PC-9 (cell line): ENCODE measurements around the gene CES3. TPM values are rescaled to one million over a fixed set of nuclear protein-coding genes. Genes with fewer than 3 reads are reported as not detected.
"Not testable (repeated sequence)": the region's sequence is repeated elsewhere in the genome, so short reads cannot be mapped to it uniquely, and the experiment has no call there.

Source experiments
- BruUV-seq: library from RNA; stranded (reverse); fragments of 400-500 nt; replicated peaks from 2 replicates; lab custom pipeline; 2021; lab: Mats Ljungman, UMichigan
- CTCF ChIA-PET: fragments of 300-600 bp; sonication (Branson Sonifier 250); formaldehyde crosslinking; loops from one replicate; lab custom pipeline; 2022; ENCODE audit warnings: antibody characterized with exemption; lab: Charles Lee
- POLR2A ChIA-PET: fragments of 300-600 bp; sonication (Branson Sonifier 250); formaldehyde crosslinking; loops from one replicate; lab custom pipeline; 2022; ENCODE audit warnings: antibody characterized with exemption; ENCODE audit not compliant: unreplicated experiment; lab: Charles Lee
- DNase-seq, 2 experiments: peaks; one replicate each; pipeline versions ENCODE4 v3.0.0 to v3.0.0-alpha.2; 2015 to 2022; ENCODE audit warnings: mixed read lengths in 1 of 2
- H2AFZ ChIP-seq: fragments of 200-600 bp; sonication (generic); 2 replicates; pipeline ENCODE4 v1.8.1; 2017; ENCODE audit warnings: antibody characterized with exemption
- H3F3A ChIP-seq: fragments of 200-600 bp; sonication (generic); 2 replicates; pipeline ENCODE4 v1.8.1; 2017; ENCODE audit warnings: antibody characterized with exemption, mild to moderate bottlenecking, low read depth; ENCODE audit not compliant: insufficient read depth
- H3K27ac ChIP-seq: fragments of 200-600 bp; sonication (generic); 2 replicates; pipeline ENCODE4 v1.6.1; 2016; ENCODE audit warnings: mixed run types
- H3K27me3 ChIP-seq: fragments of 200-600 bp; sonication (generic); 2 replicates; pipeline ENCODE4 v1.6.1; 2016; ENCODE audit warnings: low read depth, mixed run types; ENCODE audit not compliant: insufficient read depth
- H3K36me3 ChIP-seq: fragments of 200-600 bp; sonication (generic); 2 replicates; pipeline ENCODE4 v1.6.1; 2016; ENCODE audit warnings: low read depth, mixed run types
- H3K4me1 ChIP-seq: fragments of 200-600 bp; sonication (generic); replicated peaks from 2 replicates; pipeline ENCODE4 v1.6.1; 2016; ENCODE audit warnings: mixed run types; ENCODE audit not compliant: insufficient read depth
- H3K4me2 ChIP-seq: fragments of 200-600 bp; sonication (generic); 2 replicates; pipeline ENCODE4 v1.6.1; 2017; ENCODE audit warnings: mixed run types
- H3K4me3 ChIP-seq: fragments of 200-600 bp; sonication (generic); 2 replicates; pipeline ENCODE4 v1.6.1; 2016; ENCODE audit warnings: mixed run types
- H3K79me2 ChIP-seq: fragments of 200-600 bp; sonication (generic); 2 replicates; pipeline ENCODE4 v1.6.1; 2017; ENCODE audit warnings: low read depth, mixed run types
- H3K9me2 ChIP-seq: fragments of 200-600 bp; sonication (generic); 2 replicates; pipeline ENCODE4 v1.8.1; 2017; ENCODE audit warnings: mild to moderate bottlenecking; ENCODE audit not compliant: insufficient read depth
- H3K9me3 ChIP-seq: fragments of 200-600 bp; sonication (generic); 2 replicates; pipeline ENCODE4 v1.8.1; 2016; ENCODE audit warnings: low read depth; ENCODE audit not compliant: insufficient read depth
- H4K20me1 ChIP-seq: fragments of 200-600 bp; sonication (generic); 2 replicates; pipeline ENCODE4 v1.8.1; 2017; ENCODE audit not compliant: insufficient read depth
- EZH2 ChIP-seq: fragments of 200-600 bp; sonication (generic); IDR thresholded peaks from 2 replicates; pipeline ENCODE4 v1.8.0; 2017; ENCODE audit warnings: antibody characterized with exemption, low read depth
- intact Hi-C: fragments of 100-400 bp; cut with micrococcal nuclease; formaldehyde crosslinking; loops from one replicate; pipeline ENCODE4 v1.10.0; 2022; ENCODE audit not compliant: unreplicated experiment
- total RNA-seq: library from RNA; stranded (reverse); gene quantifications from 2 replicates; pipeline ENCODE4 v1.2.3, GENCODE V29; 2021
- TF ChIP-seq, protein P1 (sequence below): fragments of 200-600 bp; sonication (generic); conservative IDR thresholded peaks from 2 replicates; pipeline ENCODE4 v1.6.1; 2017; ENCODE audit warnings: mixed run types, antibody characterized with exemption, mild to moderate bottlenecking, moderate library complexity

CES3 gene
- total RNA-seq, 1 experiment from 2014 or later, result 9.1 TPM

GRCh38 chr16:66991545-66992077 lies 30.5 kb downstream of the CES3 start:
- no peaks in the 10 kb centered on the region for H3K4me1 ChIP-seq
- H3F3A ChIP-seq, result no peaks in the 10 kb centered on the region
- H3K27me3 ChIP-seq, result no peaks in the 10 kb centered on the region
- ChIA-PET POLR2A (no interaction called here), CTCF (interaction anchor here (0.6 kb wide), 3 partner anchors 9 to 127 kb away, joined by 3 to 5 read pairs (median 4); no protein-coding TSS in a partner anchor)
- DNase-seq, result no peak
- no peaks in the 10 kb centered on the region for H4K20me1 ChIP-seq
- H3K9me3 ChIP-seq, result no peaks in the 10 kb centered on the region
- no peaks in the 10 kb centered on the region for H3K36me3 ChIP-seq
- no peak overlapping the region for H3K4me2 ChIP-seq
- no peaks in the 10 kb centered on the region for H3K79me2 ChIP-seq
- no TSS peak for BruUV-seq
- no peak for TF ChIP-seq EZH2
- TF ChIP-seq, protein P1, sequence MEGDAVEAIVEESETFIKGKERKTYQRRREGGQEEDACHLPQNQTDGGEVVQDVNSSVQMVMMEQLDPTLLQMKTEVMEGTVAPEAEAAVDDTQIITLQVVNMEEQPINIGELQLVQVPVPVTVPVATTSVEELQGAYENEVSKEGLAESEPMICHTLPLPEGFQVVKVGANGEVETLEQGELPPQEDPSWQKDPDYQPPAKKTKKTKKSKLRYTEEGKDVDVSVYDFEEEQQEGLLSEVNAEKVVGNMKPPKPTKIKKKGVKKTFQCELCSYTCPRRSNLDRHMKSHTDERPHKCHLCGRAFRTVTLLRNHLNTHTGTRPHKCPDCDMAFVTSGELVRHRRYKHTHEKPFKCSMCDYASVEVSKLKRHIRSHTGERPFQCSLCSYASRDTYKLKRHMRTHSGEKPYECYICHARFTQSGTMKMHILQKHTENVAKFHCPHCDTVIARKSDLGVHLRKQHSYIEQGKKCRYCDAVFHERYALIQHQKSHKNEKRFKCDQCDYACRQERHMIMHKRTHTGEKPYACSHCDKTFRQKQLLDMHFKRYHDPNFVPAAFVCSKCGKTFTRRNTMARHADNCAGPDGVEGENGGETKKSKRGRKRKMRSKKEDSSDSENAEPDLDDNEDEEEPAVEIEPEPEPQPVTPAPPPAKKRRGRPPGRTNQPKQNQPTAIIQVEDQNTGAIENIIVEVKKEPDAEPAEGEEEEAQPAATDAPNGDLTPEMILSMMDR, result no peak
- no peak overlapping the region for H3K4me3 ChIP-seq
- no peak overlapping the region for H2AFZ ChIP-seq
- intact Hi-C loops, result no loop called here
- no peaks in the 10 kb centered on the region for H3K9me2 ChIP-seq
- no peak overlapping the region for H3K27ac ChIP-seq

- CTCF ChIA-PET, POLR2A ChIA-PET: not testable (repeated sequence)
Measured at GRCh38 chr16:66993558-66993957, 32.5 kb downstream of the CES3 start.

DNA sequence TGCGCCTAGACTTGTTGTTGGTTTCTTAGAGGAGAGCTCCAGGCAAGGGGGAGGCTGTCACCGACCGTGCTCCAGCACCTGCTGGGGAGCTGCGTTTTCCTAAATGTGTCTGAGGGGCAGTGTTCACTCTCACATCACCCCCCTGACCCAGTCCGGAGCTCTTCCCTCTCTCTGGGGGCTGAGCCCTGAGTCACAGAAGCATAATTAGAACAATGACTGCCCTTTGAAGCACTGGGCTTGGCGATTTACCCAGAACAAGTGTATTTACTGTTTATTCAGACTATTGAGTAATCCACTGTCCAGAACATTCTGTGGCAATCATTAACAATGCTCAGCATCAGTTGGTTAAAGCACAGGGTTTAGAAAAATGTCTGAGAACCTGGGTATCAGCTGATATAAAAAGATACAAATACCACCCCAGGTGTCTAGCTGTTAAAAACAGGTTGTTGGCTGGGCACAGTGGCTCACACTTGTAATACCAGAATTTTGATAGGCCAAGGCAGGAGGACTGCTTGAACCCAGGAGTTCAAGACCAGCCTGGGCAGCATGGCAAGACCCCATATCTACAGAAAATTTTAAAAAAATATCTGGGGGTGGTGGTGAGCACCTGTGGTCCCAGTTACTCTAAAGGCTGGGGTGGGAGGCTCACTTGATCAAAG lies 35.4 kb downstream of the CES3 start:
- TF ChIP-seq, protein P1, result no peak
- TF ChIP-seq EZH2, result no peak
- no peaks in the 10 kb centered on the region for H3K36me3 ChIP-seq
- BruUV-seq, result no TSS peak

More at GRCh38 chr16:66993558-66993957, 32.5 kb downstream of the CES3 start:
- DNase-seq, H3K27ac ChIP-seq, H3K27me3 ChIP-seq, H3F3A ChIP-seq, H3K36me3 ChIP-seq, H3K9me2 ChIP-seq, H3K4me3 ChIP-seq, intact Hi-C loops, BruUV-seq, H3K4me2 ChIP-seq, H3K4me1 ChIP-seq, H2AFZ ChIP-seq, H3K9me3 ChIP-seq, H3K79me2 ChIP-seq, H4K20me1 ChIP-seq: not testable (repeated sequence)

More for the DNA sequence above, 35.4 kb downstream of the CES3 start:
- Histone ChIP-seq H3K9me3 (no peaks in the 10 kb centered on the region), H4K20me1 (no peaks in the 10 kb centered on the region), H3K79me2 (no peaks in the 10 kb centered on the region), H2AFZ (no peak overlapping the region), H3K9me2 (no peaks in the 10 kb centered on the region), H3K4me2 (no peak overlapping the region), H3K4me3 (no peak overlapping the region), H3F3A (no peaks in the 10 kb centered on the region), H3K27ac (no peak overlapping the region), H3K27me3 (0 out of 2 replicates have a peak, but pooled peaks cover 8% of the 10 kb centered on the region), H3K4me1 (no peaks in the 10 kb centered on the region)
- intact Hi-C loops, result no loop called here
- ChIA-PET CTCF (no interaction called here), POLR2A (no interaction called here)
- no peak for DNase-seq
